H4 (cell line): ENCODE results near the gene NUP62. TPM values are rescaled to one million over a fixed set of nuclear protein-coding genes. Genes with fewer than 3 reads are reported as not detected.
"Not testable (repeated sequence)": the region's sequence is repeated elsewhere in the genome, so short reads cannot be mapped to it uniquely, and the experiment has no call there.

Experiments
- DNase-seq: peaks from one replicate; pipeline ENCODE4 v3.0.0-alpha.2; 2015; ENCODE audit warnings: low spot score
- total RNA-seq: library from RNA; depleted of rRNA; stranded (reverse); fragments of >200 nt; shearing (Covaris generic); gene quantifications from 2 replicates; pipeline ENCODE4 v1.2.3, GENCODE V29; 2014; rRNA removed

NUP62 gene
- 52.1 and 62.4 TPM in 2 replicates for total RNA-seq

- peak; percentile 87 for DNase-seq
Measured at GRCh38 chr19:49929121-49929610, at the start of gene NUP62, which contains the start of gene ATF5. TSS of gene NUP62 (minus strand) at chr19:49929504. CDS start at chr19:49909807, 19,697 bp downstream. TSS of gene ATF5 (plus strand) at chr19:49929205. CDS start at chr19:49930851, 1,646 bp downstream.

GRCh38 chr19:49978324-49978723 lies 49.0 kb upstream of the NUP62 start:
- no peak for DNase-seq

- no peak for DNase-seq
Measured at GRCh38 chr19:49977881-49978280, 48.6 kb upstream of the NUP62 start.

- no peak for DNase-seq
Measured at GRCh38 chr19:49977076-49977475, 47.8 kb upstream of the NUP62 start.

GRCh38 chr19:49976496-49976895 lies 47.2 kb upstream of the NUP62 start:
- DNase-seq: no peak

GRCh38 chr19:49975051-49975450 lies 45.7 kb upstream of the NUP62 start:
- no peak for DNase-seq

- no peak for DNase-seq
Measured at GRCh38 chr19:49973987-49974386, 44.7 kb upstream of the NUP62 start.

- no peak for DNase-seq
Measured at GRCh38 chr19:49972841-49973240, 43.5 kb upstream of the NUP62 start.

- no peak for DNase-seq
Measured at GRCh38 chr19:49971991-49972411, 42.7 kb upstream of the NUP62 start.

- DNase-seq: not testable (repeated sequence)
Measured at GRCh38 chr19:49969355-49969754, 40.1 kb upstream of the NUP62 start.

- no peak for DNase-seq
Measured at GRCh38 chr19:49968279-49968922, 39.1 kb upstream of the NUP62 start.

GRCh38 chr19:49960980-49961379 lies 31.7 kb upstream of the NUP62 start, which contains the start of gene SIGLEC11:
TSS of gene SIGLEC11 (minus strand) at chr19:49961172. CDS start at chr19:49961081, 91 bp downstream.
- DNase-seq: not testable (repeated sequence)

- not testable (repeated sequence) for DNase-seq
Measured at GRCh38 chr19:49959892-49960291, 30.6 kb upstream of the NUP62 start.

- not testable (repeated sequence) for DNase-seq
Measured at GRCh38 chr19:49958596-49958995, 29.3 kb upstream of the NUP62 start.

GRCh38 chr19:49958144-49958543 lies 28.8 kb upstream of the NUP62 start:
- DNase-seq: not testable (repeated sequence)

- DNase-seq: peak; percentile 44
Measured at GRCh38 chr19:49957262-49957915, 28.1 kb upstream of the NUP62 start.

GRCh38 chr19:49956115-49956495 lies 26.8 kb upstream of the NUP62 start:
- DNase-seq: no peak

GRCh38 chr19:49954933-49955332 lies 25.6 kb upstream of the NUP62 start:
- DNase-seq: no peak

- no peak for DNase-seq
Measured at GRCh38 chr19:49954092-49954829, 25.0 kb upstream of the NUP62 start.

GRCh38 chr19:49953416-49953815 lies 24.1 kb upstream of the NUP62 start:
- DNase-seq: no peak

GRCh38 chr19:49952906-49953305 lies 23.6 kb upstream of the NUP62 start:
- no peak for DNase-seq

- no peak for DNase-seq
Measured at GRCh38 chr19:49952479-49952836, 23.2 kb upstream of the NUP62 start.
